GM18519 (cell line): ENCODE data around the gene UNC50.

Source experiments
- ATAC-seq: cut with Tn5 transposase; IDR thresholded peaks from one replicate; pipeline ENCODE4 v1.9.1; 2021; ENCODE audit warnings: mild to moderate bottlenecking, moderate library complexity; ENCODE audit not compliant: unreplicated experiment, low FRiP score

The UNC50 gene

GRCh38 chr2:98607104-98607503 is 1.3 kb upstream of the UNC50 start:
- no peak for ATAC-seq

DNA sequence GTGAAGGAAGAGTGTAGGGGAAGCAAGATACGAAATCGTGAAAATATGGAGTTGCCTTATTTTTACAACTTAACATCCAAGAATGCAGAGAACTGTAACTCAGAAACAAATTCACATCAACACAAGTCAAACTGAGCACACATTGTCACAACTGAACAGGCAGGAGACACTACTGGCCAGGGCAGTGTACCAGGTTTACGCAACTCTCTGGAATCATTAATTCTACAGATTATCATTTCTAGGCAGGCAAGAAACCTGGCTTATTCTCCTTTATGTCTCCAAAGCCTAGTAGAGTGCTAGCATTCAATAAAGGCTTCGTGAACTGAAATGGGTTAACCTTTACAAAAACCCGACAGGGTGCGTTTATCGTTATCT is 661 bp upstream of the UNC50 start:
- no peak for ATAC-seq

DNA sequence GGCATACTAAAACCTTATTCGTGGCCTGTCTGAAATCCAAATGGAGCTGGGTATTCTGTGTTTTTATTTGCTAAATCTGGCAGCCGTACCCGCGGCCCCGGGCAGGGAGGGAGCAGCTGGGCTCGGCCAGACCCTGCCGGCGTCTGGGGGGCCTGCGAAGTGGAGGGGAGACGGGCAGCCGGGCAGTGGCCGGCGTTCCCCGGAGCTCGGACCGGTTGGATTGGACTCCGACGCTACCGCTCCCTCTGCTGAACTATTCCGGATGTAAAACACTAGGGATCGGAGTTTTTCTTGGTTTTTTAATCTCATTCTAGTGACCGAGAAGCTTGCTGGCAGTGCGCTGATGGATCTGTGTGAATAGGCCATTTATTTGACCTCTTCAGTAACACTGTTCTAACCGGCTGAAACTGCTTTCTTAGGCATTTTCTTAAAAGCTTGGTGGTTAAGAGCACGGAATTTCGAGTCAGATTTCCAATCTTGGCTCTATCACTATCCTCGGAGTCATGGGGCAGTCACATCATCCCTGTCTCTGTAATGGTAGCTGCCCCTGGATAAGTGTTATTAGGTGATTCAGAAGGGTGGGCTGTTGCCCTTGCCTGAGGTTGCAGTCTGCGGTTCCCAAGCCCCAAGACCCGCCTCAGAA is 694 bp downstream of the UNC50 start:
- ATAC-seq, result no peak

DNA sequence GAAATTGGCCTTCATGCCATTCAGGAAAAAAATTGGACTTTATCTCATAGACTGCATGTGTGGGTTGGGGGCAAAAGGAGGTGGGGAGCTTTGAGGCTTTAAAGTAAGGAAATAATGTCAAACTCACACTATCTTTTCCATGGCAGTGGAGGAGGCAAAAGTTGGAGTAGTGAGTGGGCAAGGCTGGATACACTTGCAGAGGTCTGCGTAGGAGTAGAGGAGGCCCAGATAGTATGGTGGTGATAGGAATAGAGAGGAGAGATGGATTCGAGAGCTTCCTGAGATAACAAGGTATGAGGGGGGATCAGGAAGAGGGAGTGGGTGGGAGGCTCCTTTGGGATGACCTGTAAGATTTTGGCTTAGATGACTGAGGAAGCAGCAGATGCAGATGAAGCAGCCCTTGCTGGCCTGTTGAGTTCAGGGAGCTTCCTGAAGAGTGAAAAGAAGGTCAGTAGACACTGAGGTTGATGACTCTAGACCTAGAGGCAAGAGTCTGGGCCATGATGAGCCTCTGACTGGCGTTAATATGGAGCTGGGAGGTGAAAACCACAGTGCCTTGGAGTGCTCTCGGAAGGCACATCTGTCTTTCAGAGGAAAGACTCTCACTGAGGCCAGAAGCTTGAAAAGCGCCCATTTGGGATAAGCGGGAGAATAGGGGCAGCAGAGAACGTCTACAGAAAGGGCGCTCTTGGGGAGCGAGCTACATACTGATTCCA is 5.8 kb downstream of the UNC50 start:
- ATAC-seq, result no peak

DNA sequence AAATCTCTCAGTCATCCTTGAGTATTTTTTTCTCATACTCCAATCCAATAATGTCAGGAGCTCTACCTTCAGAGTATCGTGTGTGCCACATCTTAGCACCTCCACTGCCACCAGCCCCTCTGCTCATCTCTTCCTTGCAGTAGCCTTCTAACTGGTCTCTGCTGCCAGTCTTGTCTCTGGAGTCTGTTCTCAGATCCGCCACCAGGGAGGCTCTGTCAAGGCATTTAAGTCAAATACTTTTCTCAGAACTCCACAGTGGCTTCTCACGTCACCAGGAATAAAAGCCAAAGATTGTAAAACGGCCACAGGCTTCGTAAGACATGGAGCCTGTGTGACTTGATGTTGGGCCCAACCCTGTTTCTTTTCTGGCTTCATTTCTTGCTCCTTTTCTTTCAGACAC is 7.1 kb downstream of the UNC50 start:
- no peak for ATAC-seq

- no peak for ATAC-seq
These were observed 8.8 kb downstream of the UNC50 start for GRCh38 chr2:98617149-98617548.

- ATAC-seq, result no peak
These were observed 15.3 kb downstream of the UNC50 start for GRCh38 chr2:98623657-98624056.

- ATAC-seq, result no peak
These were observed 24.0 kb downstream of the UNC50 start for GRCh38 chr2:98632351-98632750.

DNA sequence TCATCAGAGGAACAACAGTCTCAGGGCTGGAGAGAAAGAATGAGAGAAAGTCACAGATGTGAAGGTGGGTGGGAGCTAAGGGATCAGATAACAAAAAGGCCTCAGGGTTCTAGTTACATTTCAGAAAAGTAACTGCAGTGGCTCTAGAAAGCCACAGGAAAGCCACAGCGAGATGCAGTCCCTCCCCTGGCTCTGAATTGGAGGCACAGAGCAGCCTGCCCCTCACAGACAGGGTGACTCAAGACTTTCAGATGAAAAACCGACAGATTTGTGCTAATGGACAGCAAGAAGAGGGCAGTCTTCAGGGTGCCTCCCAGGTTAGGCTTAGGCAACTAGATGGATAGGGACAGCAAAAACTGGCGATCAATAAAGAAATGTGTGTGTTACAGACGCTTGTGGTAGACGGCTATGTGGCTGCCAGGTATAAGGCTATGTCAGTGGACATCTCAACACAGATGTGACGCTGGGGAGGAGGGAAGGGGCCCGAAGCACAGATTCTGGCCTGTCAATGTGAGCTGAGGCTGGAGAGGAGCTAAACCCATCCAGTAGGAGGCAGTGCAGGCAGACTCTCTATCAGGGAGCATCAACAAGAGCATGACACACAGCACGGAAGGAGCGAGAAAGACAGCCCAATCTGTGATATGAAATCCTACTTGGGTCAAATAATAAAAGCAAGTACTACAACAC is 26.2 kb downstream of the UNC50 start:
- no peak for ATAC-seq

DNA sequence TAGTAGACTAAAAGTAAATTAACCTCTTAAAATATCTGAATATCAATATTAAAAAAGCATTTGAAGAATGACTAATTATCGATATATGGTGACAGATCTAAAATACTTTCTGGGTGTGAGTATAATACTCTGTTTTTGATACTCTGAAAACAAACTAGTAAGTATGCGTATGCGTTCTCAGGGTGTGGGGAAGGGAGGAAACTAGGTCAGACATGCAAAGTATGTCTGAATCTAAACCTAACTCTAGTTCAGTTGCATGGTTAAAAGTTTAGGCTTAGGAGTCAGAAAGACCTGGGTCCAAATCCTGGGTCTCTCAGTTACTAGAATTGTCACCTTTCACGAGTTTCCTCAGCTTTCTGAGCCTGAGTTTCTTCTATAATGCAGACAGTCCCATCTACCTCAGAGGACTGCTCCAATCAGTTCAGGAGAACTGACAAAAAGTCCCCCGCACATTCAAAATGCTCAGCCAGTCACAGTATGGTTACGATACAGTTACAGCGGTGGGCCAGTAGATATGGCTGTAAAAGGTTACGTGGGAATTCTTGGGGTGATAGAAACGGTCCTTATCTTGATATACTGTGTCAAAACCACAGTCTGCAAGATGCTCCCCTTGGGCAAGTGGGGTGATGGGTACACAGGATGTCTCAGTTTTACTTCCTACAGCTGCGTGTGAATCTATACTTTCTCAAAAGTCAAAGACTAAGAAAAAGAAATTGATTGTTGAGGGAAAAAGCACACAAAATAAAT is 29.2 kb downstream of the UNC50 start:
- ATAC-seq, result no peak

GRCh38 chr2:98643496-98644100 is 35.2 kb downstream of the UNC50 start:
- ATAC-seq, result no peak

DNA sequence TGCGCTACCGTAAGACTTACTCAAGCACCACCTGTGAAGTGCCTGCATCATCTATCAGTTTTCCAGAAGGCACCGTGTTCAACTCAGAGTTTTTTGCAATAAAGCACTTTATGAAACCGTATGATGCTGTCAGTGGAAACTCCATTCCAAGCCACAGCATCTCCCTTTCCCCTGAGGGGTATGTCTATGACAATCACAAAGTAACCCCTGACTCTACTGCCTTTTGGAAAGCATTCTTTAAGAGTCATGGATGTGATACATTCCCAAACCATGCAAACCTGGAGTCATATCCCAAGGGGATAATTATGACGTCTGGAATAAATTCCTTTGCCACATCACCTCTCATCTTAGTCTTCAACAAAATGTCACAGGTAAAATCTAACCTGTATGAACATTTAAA is 39.2 kb downstream of the UNC50 start:
- ATAC-seq, result no peak

DNA sequence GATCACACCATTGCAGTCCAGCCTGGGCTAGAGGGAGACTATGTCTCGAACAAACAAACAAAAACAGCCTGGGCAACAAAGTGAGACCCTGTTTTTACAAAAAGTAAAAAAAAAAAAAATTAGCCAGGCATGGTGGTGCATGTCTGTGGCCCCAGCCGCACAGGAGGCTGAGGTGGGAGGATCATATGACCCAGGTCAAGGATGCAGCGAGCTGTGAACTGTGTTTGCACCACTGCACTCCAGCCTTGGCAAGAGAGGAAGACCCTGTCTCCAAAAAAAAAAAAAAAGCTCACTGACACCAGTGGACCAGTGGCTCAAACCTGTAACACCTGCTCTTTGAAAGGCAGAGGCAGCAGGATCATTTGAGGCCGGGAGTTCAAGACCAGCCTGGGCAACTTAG is 40.1 kb downstream of the UNC50 start:
- no peak for ATAC-seq

GRCh38 chr2:98649135-98649991 is 41.0 kb downstream of the UNC50 start:
- peak; percentile 53 for ATAC-seq

DNA sequence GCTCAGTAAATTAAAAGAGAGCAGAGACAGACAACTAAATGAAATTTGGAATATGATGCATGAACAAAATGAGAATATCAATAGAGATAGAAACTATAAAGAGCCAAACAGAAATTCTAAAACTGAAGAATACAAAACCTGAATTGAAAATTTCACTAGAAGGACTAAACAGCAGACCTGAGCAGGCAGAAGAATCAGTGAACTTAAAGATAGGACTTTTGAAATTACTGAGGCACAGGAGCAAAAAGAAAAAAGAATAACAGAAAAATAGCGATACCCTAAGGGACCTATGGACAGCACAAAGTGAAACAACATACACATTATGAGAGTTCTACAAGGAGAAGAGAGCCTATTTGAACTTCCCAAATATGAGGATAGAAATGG is 41.6 kb downstream of the UNC50 start:
- ATAC-seq, result no peak

DNA sequence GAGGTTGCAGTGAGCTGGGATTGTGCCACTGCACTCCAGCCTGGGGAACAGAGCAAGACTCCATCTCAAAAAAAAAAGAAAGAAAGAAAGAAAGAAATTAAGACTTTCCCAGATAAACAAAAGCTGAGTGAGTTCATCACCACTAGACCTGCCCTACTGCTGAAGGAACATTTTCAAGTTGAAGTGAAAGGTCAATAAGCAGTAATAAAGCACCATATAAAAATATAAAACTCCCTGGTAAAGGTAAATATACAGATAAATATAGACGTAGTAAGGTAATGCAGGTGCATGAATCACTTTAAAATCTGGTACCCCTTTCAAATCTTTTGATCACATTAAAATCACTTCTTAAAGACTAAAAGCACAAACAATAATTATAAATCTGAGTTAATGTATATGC is 42.6 kb downstream of the UNC50 start:
- no peak for ATAC-seq

- ATAC-seq, result no peak
These were observed 46.5 kb downstream of the UNC50 start for GRCh38 chr2:98654699-98655495.

DNA sequence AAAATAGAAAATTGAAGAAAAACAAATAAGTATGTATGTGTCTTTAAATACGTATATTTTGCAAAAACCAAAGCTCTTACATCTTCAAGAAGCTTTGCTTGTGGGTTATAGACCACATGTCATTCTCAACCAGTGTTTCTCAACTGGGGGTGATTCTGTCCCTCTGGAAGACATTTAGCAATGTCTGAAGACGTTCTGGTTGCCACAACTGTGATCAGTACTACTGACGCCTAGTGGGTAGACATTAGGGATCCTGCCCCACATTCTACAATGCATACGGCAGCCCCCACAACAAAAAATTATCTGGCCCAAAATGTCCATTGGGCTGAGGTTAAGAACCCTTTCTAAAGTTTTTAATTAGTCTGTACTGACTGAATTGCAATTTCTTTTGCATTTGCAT is 48.4 kb downstream of the UNC50 start:
- no peak for ATAC-seq

DNA sequence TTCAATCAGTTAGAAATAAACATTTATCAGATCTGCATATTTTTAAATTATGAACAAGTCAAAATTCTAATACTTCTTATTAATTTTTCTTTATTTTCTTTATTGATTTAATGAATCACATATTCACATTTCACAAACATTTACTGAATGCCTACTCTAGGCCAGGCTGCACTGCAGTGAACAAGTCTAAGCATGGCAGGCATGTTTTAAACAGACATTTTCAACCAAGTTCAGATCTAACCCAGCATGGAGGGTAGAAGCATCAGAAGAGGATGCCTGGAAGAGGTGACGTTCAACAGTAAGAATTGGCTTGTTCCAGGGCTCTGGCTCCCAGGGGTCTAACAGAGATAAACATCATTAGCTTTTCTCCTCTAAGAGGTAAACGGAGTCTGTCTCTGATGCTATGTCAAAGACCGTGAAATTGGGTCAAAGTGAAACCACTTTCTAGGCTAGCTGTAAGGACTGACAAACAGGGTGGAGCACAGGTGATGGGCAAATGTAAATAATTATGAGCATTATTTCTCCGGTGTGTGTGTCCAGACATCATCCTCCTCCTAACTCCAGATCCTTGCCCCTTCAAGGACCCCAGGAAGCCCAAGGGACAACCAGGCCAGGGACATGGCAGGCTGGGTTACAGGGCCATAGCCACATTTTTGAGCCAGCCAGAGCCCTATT is 50.6 kb downstream of the UNC50 start:
- no peak for ATAC-seq
